Gastroesophageal sphincter (tissue), 3 donors: Measurements from ENCODE around the gene HACD4.

Source experiments
- POLR2A ChIP-seq, 2 donors: fragments of 450-650 bp; IDR thresholded peaks; one replicate each; pipeline ENCODE4 v1.6.1; 2017; ENCODE audit warnings: antibody characterized with exemption in 2 of 2, mild to moderate bottlenecking in 2 of 2, moderate library complexity in 1 of 2
- POLR2AphosphoS5 ChIP-seq: sonication (generic); formaldehyde crosslinking; IDR thresholded peaks from one replicate; pipeline ENCODE4 v1.6.1; 2017; ENCODE audit warnings: antibody characterized with exemption
- TF ChIP-seq, protein P1 (sequence below), 4 experiments: fragments of 200-600 bp in 2 of 4; fragments of 450-650 bp in 2 of 4; sonication (generic) in 1 of 4; IDR thresholded peaks; one replicate each; pipeline ENCODE4 v1.5.1; 2017 to 2019; ENCODE audit warnings: antibody characterized with exemption in 4 of 4, mild to moderate bottlenecking in 2 of 4, moderate library complexity in 2 of 4

DNA sequence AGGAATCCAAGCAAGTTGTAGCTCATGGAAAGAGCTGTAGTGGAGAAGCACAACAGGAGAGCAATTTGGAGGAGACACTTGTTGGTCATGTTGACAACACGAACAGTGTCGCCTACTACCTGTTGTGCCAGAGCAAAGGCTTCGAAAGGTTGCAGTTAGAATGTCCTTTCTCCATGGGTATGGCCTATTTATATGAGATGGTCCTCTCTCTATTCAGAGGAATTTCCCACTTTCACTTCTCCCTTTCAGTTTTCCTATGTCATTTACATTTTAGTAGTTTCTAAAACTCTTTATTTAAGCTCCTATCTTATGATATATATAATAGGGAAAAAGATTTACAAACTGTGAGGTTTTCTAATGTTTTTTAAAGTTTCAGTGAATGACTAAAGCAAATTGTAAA is 46.3 kb upstream of the HACD4 start, which contains the start of gene IFNB1:
- TF ChIP-seq POLR2AphosphoS5 (no peak), POLR2A (IDR thresholded peaks at IDR 0.05) (no peak)
- TF ChIP-seq, protein P1, sequence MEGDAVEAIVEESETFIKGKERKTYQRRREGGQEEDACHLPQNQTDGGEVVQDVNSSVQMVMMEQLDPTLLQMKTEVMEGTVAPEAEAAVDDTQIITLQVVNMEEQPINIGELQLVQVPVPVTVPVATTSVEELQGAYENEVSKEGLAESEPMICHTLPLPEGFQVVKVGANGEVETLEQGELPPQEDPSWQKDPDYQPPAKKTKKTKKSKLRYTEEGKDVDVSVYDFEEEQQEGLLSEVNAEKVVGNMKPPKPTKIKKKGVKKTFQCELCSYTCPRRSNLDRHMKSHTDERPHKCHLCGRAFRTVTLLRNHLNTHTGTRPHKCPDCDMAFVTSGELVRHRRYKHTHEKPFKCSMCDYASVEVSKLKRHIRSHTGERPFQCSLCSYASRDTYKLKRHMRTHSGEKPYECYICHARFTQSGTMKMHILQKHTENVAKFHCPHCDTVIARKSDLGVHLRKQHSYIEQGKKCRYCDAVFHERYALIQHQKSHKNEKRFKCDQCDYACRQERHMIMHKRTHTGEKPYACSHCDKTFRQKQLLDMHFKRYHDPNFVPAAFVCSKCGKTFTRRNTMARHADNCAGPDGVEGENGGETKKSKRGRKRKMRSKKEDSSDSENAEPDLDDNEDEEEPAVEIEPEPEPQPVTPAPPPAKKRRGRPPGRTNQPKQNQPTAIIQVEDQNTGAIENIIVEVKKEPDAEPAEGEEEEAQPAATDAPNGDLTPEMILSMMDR (IDR thresholded peaks at IDR 0.05): no peak
